K562 (cell line): ENCODE results near the gene PMEPA1. TPM values are rescaled to one million over a fixed set of nuclear protein-coding genes. Genes with fewer than 3 reads are reported as not detected.

Experiments used
- ATAC-seq: fragments of 200-7000 bp; cut with Tn5 transposase; 3 replicates; pipeline ENCODE4 v1.9.1; 2020; ENCODE audit warnings: moderate library complexity
- BruUV-seq: library from RNA; stranded (reverse); fragments of 400-500 nt; replicated peaks from 2 replicates; lab custom pipeline; 2021; lab: Mats Ljungman, UMichigan
- CTCF ChIA-PET: fragments of 300-600 bp; formaldehyde crosslinking; extraction: SDS; loops from one replicate; lab custom pipeline; 2021; ENCODE audit warnings: low intra/inter-chr PET ratio; lab: Yijun Ruan, JAX
- POLR2A ChIA-PET: fragments of 300-600, 350-650 bp; sonication (Branson Sonifier 250); formaldehyde crosslinking; extraction: SDS; loops from one replicate; lab custom pipeline; 2021; ENCODE audit warnings: antibody characterized with exemption, inconsistent platforms; lab: Yijun Ruan, JAX
- DNase-seq, 4 experiments: peaks; one replicate each; pipeline versions ENCODE4 v3.0.0 to v3.0.0-alpha.2; 2011 to 2018; ENCODE audit warnings: low spot score in 3 of 4, mixed read lengths in 3 of 4; ENCODE audit errors: extremely low read depth in 1 of 4
- FAIRE-seq: peaks from 2 replicates; lab custom pipeline; 2011; peaks lifted over from hg19 to GRCh38; lab: Jason Lieb, UNC
- H2AFZ ChIP-seq: 2 replicates; pipeline ENCODE4 v1.6.0; 2011; ENCODE audit warnings: low read depth, low read length, control low read depth, inconsistent platforms
- H3K27ac ChIP-seq: fragments of 200-600 bp; 3 replicates; pipeline ENCODE4 v1.8.0; 2011; ENCODE audit warnings: low read depth, mild to moderate bottlenecking, control low read depth, inconsistent platforms, low read length, moderate library complexity, mixed read lengths; ENCODE audit errors: extremely low read depth
- H3K27me3 ChIP-seq, 2 experiments: fragments of 300-600 bp in 1 of 2; 2 replicates in 1 of 2; 3 replicates in 1 of 2; pipeline versions ENCODE4 v1.6.0 to v1.8.0; 2011; ENCODE audit warnings: inconsistent platforms in 2 of 2, low read length in 2 of 2, mild to moderate bottlenecking in 1 of 2, mixed read lengths in 1 of 2, moderate library complexity in 1 of 2; ENCODE audit not compliant: control insufficient read depth in 2 of 2, insufficient read depth in 2 of 2
- H3K36me3 ChIP-seq: fragments of 300-600 bp; 3 replicates; pipeline ENCODE4 v1.8.0; 2011; ENCODE audit warnings: mild to moderate bottlenecking, low read length, inconsistent platforms; ENCODE audit not compliant: control insufficient read depth, insufficient read depth
- H3K4me1 ChIP-seq, 2 experiments: fragments of 200-600 bp in 1 of 2; replicated peaks in 1 of 2; 2 replicates in 1 of 2; 3 replicates in 1 of 2; pipeline versions ENCODE4 v1.5.1 to v1.8.0; 2011; ENCODE audit warnings: inconsistent platforms in 2 of 2, low read length in 2 of 2, mild to moderate bottlenecking in 1 of 2, mixed read lengths in 1 of 2, moderate library complexity in 1 of 2; ENCODE audit not compliant: control insufficient read depth in 2 of 2, insufficient read depth in 2 of 2
- H3K4me2 ChIP-seq: 2 replicates; pipeline ENCODE4 v1.6.1; 2011; ENCODE audit warnings: low read length, control low read depth, inconsistent platforms, mixed read lengths; ENCODE audit not compliant: insufficient read depth
- H3K4me3 ChIP-seq: fragments of 200-600 bp; sonication (generic), shearing (Covaris generic); 2 replicates; pipeline ENCODE4 v1.5.1; 2016; ENCODE audit warnings: control low read depth, inconsistent platforms
- H3K79me2 ChIP-seq: fragments of 200-600 bp; 3 replicates; pipeline ENCODE4 v1.8.0; 2011; ENCODE audit warnings: low read length, inconsistent platforms; ENCODE audit not compliant: control insufficient read depth, insufficient read depth
- H3K9ac ChIP-seq, 2 experiments: 2 replicates each; pipeline versions ENCODE4 v1.6.0 to v1.6.1; 2011; ENCODE audit warnings: low read depth in 2 of 2, low read length in 2 of 2, control low read depth in 1 of 2, inconsistent platforms in 1 of 2, mild to moderate bottlenecking in 1 of 2, mixed read lengths in 1 of 2; ENCODE audit not compliant: insufficient read depth in 1 of 2
- H3K9me1 ChIP-seq: one replicate; pipeline ENCODE4 v1.6.0; 2011; ENCODE audit warnings: inconsistent platforms, mild to moderate bottlenecking, low read length, moderate library complexity; ENCODE audit not compliant: control insufficient read depth, insufficient read depth
- H3K9me3 ChIP-seq: replicated peaks from 2 replicates; pipeline ENCODE4 v1.5.1; 2011; ENCODE audit warnings: low read depth, low read length, inconsistent platforms; ENCODE audit not compliant: control insufficient read depth, insufficient read depth
- H4K20me1 ChIP-seq: replicated peaks from 2 replicates; pipeline ENCODE4 v1.6.1; 2011; ENCODE audit warnings: low read length, inconsistent platforms, mixed read lengths; ENCODE audit not compliant: control insufficient read depth, insufficient read depth
- ATF4 ChIP-seq: fragments of 450-650 bp; formaldehyde crosslinking; IDR thresholded peaks from 2 replicates; pipeline ENCODE4 v1.4.0; 2022; ENCODE audit warnings: mild to moderate bottlenecking, moderate library complexity
- CBX3 ChIP-seq, 2 experiments: IDR thresholded peaks; 1 replicate in 1 of 2; 2 replicates in 1 of 2; pipeline ENCODE4 v1.6.1; 2012; ENCODE audit warnings: inconsistent platforms in 2 of 2, low read length in 2 of 2, borderline replicate concordance in 1 of 2, control low read depth in 1 of 2
- CBX5 ChIP-seq: IDR thresholded peaks from 2 replicates; pipeline ENCODE4 v1.6.1; 2014; ENCODE audit warnings: low read depth, borderline replicate concordance
- ELK3 ChIP-seq: fragments of 450-650 bp; formaldehyde crosslinking; IDR thresholded peaks from 2 replicates; pipeline ENCODE4 v1.4.0; 2020; ENCODE audit warnings: mild to moderate bottlenecking
- FOXM1 ChIP-seq, 2 experiments: fragments of 450-650 bp in 1 of 2; sonication (generic) in 1 of 2; formaldehyde crosslinking in 1 of 2; IDR thresholded peaks; 2 replicates each; pipeline versions ENCODE4 v1.6.1 to v1.9.0; 2017 to 2022; ENCODE audit warnings: low read depth in 2 of 2, mild to moderate bottlenecking in 2 of 2, missing genetic modification reagents in 1 of 2, moderate library complexity in 1 of 2
- NFYB ChIP-seq: IDR thresholded peaks from 2 replicates; pipeline ENCODE4 v1.6.1; 2011; ENCODE audit warnings: mild to moderate bottlenecking, moderate library complexity; ENCODE audit not compliant: insufficient read length; ENCODE audit errors: extremely low read depth
- ZBTB11 ChIP-seq, 3 experiments: fragments of 200-800 bp in 1 of 3; fragments of 250-450 bp in 1 of 3; fragments of 450-650 bp in 1 of 3; sonication (Bioruptor Pico) in 1 of 3; sonication (Bioruptor generic) in 1 of 3; formaldehyde crosslinking in 1 of 3; IDR thresholded peaks; 2 replicates each; pipeline versions ENCODE4 v1.6.1 to v1.8.0; 2016 to 2022; ENCODE audit warnings: mild to moderate bottlenecking in 2 of 3, missing genetic modification characterization in 2 of 3, missing compliant biosample characterization in 1 of 3, moderate library complexity in 1 of 3
- WGBS: fragments of 100-300 bp; shearing (Covaris generic); methylation state at CpG from one replicate; pipeline ENCODE4 v1.1.6; 2016; ENCODE audit warnings: low coverage, mixed read lengths; ENCODE audit not compliant: insufficient coverage; ENCODE audit errors: missing lambda C conversion rate; 5-methylcytosine and 5-hydroxymethylcytosine counted together
- in situ Hi-C: fragments of 300-500 bp; cut with MboI; formaldehyde crosslinking; loops from 4 replicates; pipeline ENCODE4 v1.15.0; 2018; ENCODE audit warnings: inconsistent platforms, mixed read lengths
- intact Hi-C: fragments of 100-400 bp; cut with micrococcal nuclease; formaldehyde crosslinking; loops from 2 replicates; pipeline ENCODE4 v1.14.2; 2022
- polyA plus RNA-seq, 8 experiments: library from polyadenylated mRNA; depleted of rRNA in 4 of 8; stranded (reverse) in 5 of 8; unstranded in 3 of 8; fragments of >200 nt; fragmentation: Nextera tagmentation in 2 of 8; fragmentation: Illumina TruSeq in 1 of 8; extraction: Ambion mirVana in 2 of 8; extraction: Trizol in 1 of 8; gene quantifications; 2 replicates each; pipeline versions ENCODE4 v1.2.1 to v1.2.3, GENCODE V29; 2011 to 2014; ENCODE audit warnings: inconsistent platforms in 1 of 8, missing spikeins in 1 of 8
- total RNA-seq, 7 experiments: library from RNA; depleted of rRNA in 6 of 7; stranded (reverse); fragments of >200 nt in 6 of 7; fragmentation: Illumina TruSeq in 2 of 7; extraction: Trizol in 2 of 7; gene quantifications; 2 replicates each; pipeline versions ENCODE4 v1.2.1 to v1.2.3, GENCODE V29; 2011 to 2021; ENCODE audit warnings: low replicate concordance in 1 of 7

The PMEPA1 gene
- total and polyA plus RNA-seq, 9 of the 15 experiments (the other 6 are each of a cell fraction or from before 2014, with no cell fraction given): 0.16 TPM; not detected in 8

GRCh38 chr20:57628047-57628961 lies 81.5 kb downstream of the PMEPA1 start (continued):
- TF ChIP-seq ELK3 (CRISPR knock-in tag): no peak
- TF ChIP-seq ATF4: no peak

GRCh38 chr20:57627339-57627738 lies 82.5 kb downstream of the PMEPA1 start:
- no peaks in the 10 kb centered on the region for H3K79me2 ChIP-seq
- no TSS peak for BruUV-seq
- FAIRE-seq (no peak), DNase-seq (no peak), ATAC-seq (no peak)
- peaks cover 0 to 7% of the 10 kb centered on the region in 2 experiments; a peak in 1 of 5 replicates for H3K4me1 ChIP-seq
- H3K9me1 ChIP-seq: no peaks in the 10 kb centered on the region
- H3K27ac ChIP-seq: no peak overlapping the region
- in situ Hi-C loops: no loop called here
- no peak overlapping the region for H3K9ac ChIP-seq
- H3K27me3 ChIP-seq: peaks cover 14 to 28% of the 10 kb centered on the region in 2 experiments; a peak in 3 of 5 replicates
- ChIA-PET CTCF (no interaction called here), POLR2A (no interaction called here)
- H2AFZ ChIP-seq: no peak overlapping the region
- H3K4me3 ChIP-seq: no peak overlapping the region
- H3K9me3 ChIP-seq: no peaks in the 10 kb centered on the region
- no peaks in the 10 kb centered on the region for H4K20me1 ChIP-seq
- 0% methylated on average over 2 of the region's 2 CpGs for WGBS
- no peaks in the 10 kb centered on the region for H3K36me3 ChIP-seq
- TF ChIP-seq CBX3 (IDR thresholded peaks at IDR 0.05; ENCODE audit: borderline replicate concordance in 1 of 2, low read length in 2 of 2) (no peak), NFYB (no peak), CBX5 (no peak), ZBTB11 (CRISPR knock-in tag; IDR thresholded peaks at IDR 0.05) (0 out of 6 replicates have a peak, but pooled peaks of 1 of the 3 experiments have one; percentile 8), FOXM1 (IDR thresholded peaks at IDR 0.05; ENCODE audit: low read depth) (no peak), FOXM1 (CRISPR knock-in tag; IDR thresholded peaks at IDR 0.05; ENCODE audit: low read depth) (no peak)
- intact Hi-C loops: no loop called here
- no peak overlapping the region for H3K4me2 ChIP-seq
